ENCODE data around the gene ATP6V0D1. TPM values are rescaled to one million over a fixed set of nuclear protein-coding genes. Genes with fewer than 3 reads are reported as not detected.

Gene ATP6V0D1
- total RNA-seq, 2 donors from 2014 or later: 27.9 to 28.1 TPM

- no peak overlapping the region for H3K4me3 Mint-ChIP-seq
- ATAC-seq (replicated peaks in 1 of 2) (no peak), DNase-seq (no peak)
- H3K4me1 Mint-ChIP-seq (ENCODE audit: low read depth): peaks cover 19% of the 10 kb centered on the region
- no peak overlapping the region for H3K27ac Mint-ChIP-seq
- H3K27me3 Mint-ChIP-seq (ENCODE audit: low read depth): no peaks in the 10 kb centered on the region
- H3K9me3 Mint-ChIP-seq: no peaks in the 10 kb centered on the region
- H3K36me3 Mint-ChIP-seq (ENCODE audit: insufficient read depth in 2 of 2): peaks cover 6 to 11% of the 10 kb centered on the region in 2 donors
Observed at GRCh38 chr16:67486805-67487204, 5.8 kb upstream of the ATP6V0D1 start.

DNA sequence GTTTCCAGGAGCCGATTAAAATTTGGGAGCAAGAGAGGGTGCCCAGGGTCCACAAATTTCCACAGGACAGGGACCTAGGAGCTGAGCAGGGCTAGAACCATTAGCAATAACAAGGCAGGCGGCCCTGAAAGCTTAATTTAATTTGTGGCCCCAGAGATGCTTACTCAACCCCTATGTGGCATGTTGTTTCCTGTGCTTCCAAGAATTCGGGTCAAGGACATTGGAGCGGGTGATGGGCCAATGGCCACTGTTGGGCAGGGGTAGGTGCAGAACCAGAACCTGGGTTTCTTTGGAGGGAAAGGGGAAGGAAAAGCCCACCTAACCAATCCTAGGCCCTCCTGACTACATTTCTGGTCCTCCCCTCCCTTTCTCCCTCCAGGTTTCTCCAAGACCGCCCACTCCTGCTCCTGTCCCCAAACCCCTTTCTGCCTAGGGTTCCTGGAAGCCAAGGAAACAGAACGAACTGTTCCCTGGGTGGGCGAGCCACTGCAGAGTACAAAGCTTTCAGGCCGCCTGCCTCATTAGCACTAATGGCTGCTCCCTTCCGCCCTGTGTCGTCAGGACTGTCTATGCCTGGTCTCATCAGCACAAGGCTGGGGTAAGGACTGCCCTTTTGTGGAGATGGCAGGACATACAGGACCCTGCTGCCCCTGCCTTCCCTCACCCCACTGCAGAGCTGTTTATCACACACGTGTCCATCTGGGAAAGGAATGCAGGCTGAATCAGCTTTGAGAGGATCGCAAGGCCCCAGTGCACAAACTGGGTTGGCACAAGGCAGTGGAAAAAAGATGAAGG is 3.0 kb upstream of the ATP6V0D1 start:
- no peaks in the 10 kb centered on the region for H3K9me3 Mint-ChIP-seq
- H3K36me3 Mint-ChIP-seq (ENCODE audit: insufficient read depth in 2 of 2): peaks cover 6 to 12% of the 10 kb centered on the region in 2 donors
- DNase-seq (no peak), ATAC-seq (replicated peaks in 1 of 2) (no peak)
- peak overlapping the region; percentile 27 to 51 for H3K4me3 Mint-ChIP-seq
- H3K4me1 Mint-ChIP-seq (ENCODE audit: low read depth): peaks cover 26% of the 10 kb centered on the region
- no peaks in the 10 kb centered on the region for H3K27me3 Mint-ChIP-seq (ENCODE audit: low read depth)
- peak overlapping the region; percentile 61 for H3K27ac Mint-ChIP-seq

DNA sequence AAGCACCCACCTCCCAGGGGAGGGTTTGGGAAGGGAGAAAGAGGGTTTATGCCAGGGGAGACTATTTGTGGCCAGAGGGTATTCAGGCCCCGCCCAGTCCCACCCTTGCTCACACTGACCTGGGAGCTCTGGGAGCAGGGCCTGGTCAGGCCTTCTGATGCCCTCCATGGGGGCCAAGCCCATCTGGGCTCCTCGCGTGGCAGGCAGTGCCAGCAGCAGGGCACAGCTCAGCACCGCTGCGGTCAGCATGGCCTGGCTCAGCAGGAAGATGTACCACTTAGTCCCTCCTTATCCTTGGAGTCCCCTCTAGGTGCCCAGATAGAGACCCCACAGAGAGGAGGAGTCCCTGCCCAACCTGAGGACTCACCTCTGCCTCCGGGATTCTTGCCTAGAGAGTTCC is 2.2 kb upstream of the ATP6V0D1 start, which contains the start of gene AGRP:
AGRP (minus strand) TSS at position 398 of the 400 bp plus-strand sequence; CDS start at position 249, 149 bp downstream.
- no peak for DNase-seq
- peaks cover 6 to 12% of the 10 kb centered on the region in 2 donors for H3K36me3 Mint-ChIP-seq (ENCODE audit: insufficient read depth in 2 of 2)
- peak within 1 kb of the TSS; percentile 99 to 100 for H3K4me3 Mint-ChIP-seq
- H3K9me3 Mint-ChIP-seq: no peaks in the 10 kb centered on the region
- peaks cover 24% of the 10 kb centered on the region for H3K4me1 Mint-ChIP-seq (ENCODE audit: low read depth)
- H3K27me3 Mint-ChIP-seq (ENCODE audit: low read depth): no peaks in the 10 kb centered on the region
- ATAC-seq (replicated peaks in 1 of 2): no peak
- H3K27ac Mint-ChIP-seq: peak within 1 kb of the TSS; percentile 95

DNA sequence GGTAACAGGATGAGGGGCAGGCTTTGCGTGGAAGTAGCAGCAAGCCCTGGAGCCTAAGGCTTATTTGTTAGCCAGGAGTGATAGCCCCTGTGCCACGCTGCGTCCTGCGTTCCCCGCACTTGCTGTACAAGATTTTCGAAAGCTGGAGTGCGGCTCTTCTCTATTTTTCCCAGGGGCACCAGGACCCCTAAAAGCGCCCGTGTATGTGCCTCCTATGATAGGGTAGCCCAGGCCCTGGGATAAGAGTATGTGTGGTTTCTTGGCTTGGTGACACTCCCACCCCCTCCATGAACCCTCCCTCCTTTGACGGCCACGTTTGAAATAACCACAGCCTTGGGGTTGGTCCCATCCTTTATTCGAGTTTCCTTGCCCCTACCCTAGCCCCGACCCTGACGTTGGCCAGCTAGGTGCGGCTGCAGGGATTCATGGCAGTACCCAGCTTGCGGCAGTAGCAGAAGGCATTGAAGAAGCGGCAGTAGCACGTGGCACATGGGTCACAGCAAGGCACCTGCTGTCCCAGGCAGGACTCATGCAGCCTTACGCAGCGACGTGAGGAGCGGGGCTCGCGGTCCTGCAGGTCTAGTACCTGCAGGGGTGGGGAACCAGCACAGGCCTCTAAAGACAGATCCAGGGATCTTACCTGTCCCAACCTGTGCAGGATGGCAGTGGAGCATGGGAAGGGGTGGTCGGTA is 1.4 kb upstream of the ATP6V0D1 start:
- H3K4me3 Mint-ChIP-seq: peak overlapping the region; percentile 99 to 100
- H3K9me3 Mint-ChIP-seq: no peaks in the 10 kb centered on the region
- peaks cover 30% of the 10 kb centered on the region for H3K4me1 Mint-ChIP-seq (ENCODE audit: low read depth)
- H3K27ac Mint-ChIP-seq: peak overlapping the region; percentile 95
- ATAC-seq (replicated peaks in 1 of 2): no peak
- H3K36me3 Mint-ChIP-seq (ENCODE audit: insufficient read depth in 2 of 2): peaks cover 6 to 12% of the 10 kb centered on the region in 2 donors
- no peaks in the 10 kb centered on the region for H3K27me3 Mint-ChIP-seq (ENCODE audit: low read depth)
- DNase-seq: no peak

DNA sequence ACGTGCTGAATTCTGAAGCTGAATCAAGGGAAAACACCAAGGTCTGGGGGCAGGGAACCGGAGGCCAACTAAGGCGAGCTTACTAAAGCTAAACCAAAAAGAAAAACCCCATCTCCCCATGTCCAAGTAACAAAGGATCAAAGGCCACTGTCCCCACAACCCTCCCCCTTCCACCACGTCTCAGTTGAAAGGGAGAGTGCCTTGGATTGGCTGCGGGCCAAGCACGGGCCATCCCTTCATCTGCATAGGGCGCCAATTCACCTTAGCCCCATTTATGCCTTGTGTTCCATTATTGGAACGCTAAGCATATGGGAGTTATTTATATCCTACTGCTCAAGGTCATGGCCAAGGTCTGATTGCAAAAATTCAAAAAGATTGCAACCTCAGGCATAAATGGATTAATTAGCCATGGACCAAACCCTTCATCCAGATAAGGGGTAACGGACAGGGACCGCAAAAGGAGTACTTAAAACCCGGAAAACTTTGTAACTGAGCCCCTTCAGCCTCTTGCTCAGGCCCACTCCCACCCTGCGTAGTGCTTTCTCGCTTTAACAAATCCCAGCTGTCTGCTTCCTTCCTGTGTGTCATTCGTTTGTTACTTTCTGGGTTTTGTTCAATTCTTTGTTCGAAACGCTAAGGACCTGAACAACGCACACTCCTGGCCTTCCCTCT is 740 bp upstream of the ATP6V0D1 start:
- H3K9me3 Mint-ChIP-seq: no peaks in the 10 kb centered on the region
- peak overlapping the region; percentile 99 to 100 for H3K4me3 Mint-ChIP-seq
- DNase-seq (peak; percentile 54 to 59), ATAC-seq (replicated peaks in 1 of 2) (peak; percentile 20 to 25)
- H3K27me3 Mint-ChIP-seq (ENCODE audit: low read depth): no peaks in the 10 kb centered on the region
- H3K4me1 Mint-ChIP-seq (ENCODE audit: low read depth): peaks cover 30% of the 10 kb centered on the region
- H3K27ac Mint-ChIP-seq: peak overlapping the region; percentile 95
- H3K36me3 Mint-ChIP-seq (ENCODE audit: insufficient read depth in 2 of 2): peaks cover 6 to 9% of the 10 kb centered on the region in 2 donors

GRCh38 chr16:67477960-67478554 is 2.9 kb downstream of the ATP6V0D1 start:
- H3K27me3 Mint-ChIP-seq (ENCODE audit: low read depth): no peaks in the 10 kb centered on the region
- no peak overlapping the region for H3K27ac Mint-ChIP-seq
- ATAC-seq (replicated peaks in 1 of 2) (no peak), DNase-seq (no peak)
- H3K9me3 Mint-ChIP-seq: no peaks in the 10 kb centered on the region
- peaks cover 46% of the 10 kb centered on the region for H3K4me1 Mint-ChIP-seq (ENCODE audit: low read depth)
- H3K36me3 Mint-ChIP-seq (ENCODE audit: insufficient read depth in 2 of 2): peaks cover 2 to 3% of the 10 kb centered on the region in 2 donors
- H3K4me3 Mint-ChIP-seq: no peak overlapping the region

- no peak overlapping the region for H3K27ac Mint-ChIP-seq
- H3K36me3 Mint-ChIP-seq (ENCODE audit: insufficient read depth in 2 of 2): no peaks in the 10 kb centered on the region
- peaks cover 49% of the 10 kb centered on the region for H3K4me1 Mint-ChIP-seq (ENCODE audit: low read depth)
Observed at GRCh38 chr16:67474551-67475455, 6.2 kb downstream of the ATP6V0D1 start.

DNA sequence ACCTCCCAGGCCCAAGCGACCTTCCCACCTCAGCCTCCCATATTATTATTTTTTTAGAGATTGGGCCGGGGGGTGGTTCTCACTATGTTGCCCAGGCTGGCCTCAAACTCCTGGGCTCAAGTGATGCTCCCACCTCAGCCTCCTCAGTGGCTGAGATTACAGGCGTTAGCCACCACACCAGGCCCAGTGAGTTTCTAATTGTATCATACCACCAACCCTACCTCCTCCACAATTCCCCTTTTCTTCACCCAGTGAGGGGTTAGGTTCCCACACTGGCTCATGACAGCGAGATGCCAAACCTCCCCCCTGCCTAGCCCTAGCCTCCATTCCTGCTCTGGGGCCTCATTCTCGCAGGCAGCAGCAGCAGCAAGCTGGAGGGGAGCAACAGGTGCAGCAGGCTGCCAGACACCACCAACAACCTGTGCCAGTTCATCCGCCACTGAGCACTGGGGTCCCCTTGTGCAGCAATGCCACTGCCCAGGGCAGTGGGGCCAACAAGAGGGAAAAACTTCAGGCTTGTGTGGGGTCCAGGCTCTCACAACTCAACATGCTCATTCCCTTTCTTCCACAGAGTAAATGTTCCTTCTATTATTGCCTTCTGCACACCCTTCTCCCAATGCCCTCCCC is 9.1 kb downstream of the ATP6V0D1 start:
- Mint-ChIP-seq H3K27me3 (ENCODE audit: low read depth) (no peaks in the 10 kb centered on the region), H3K36me3 (ENCODE audit: insufficient read depth in 2 of 2) (no peaks in the 10 kb centered on the region), H3K27ac (no peak overlapping the region), H3K4me1 (ENCODE audit: low read depth) (peaks cover 46% of the 10 kb centered on the region), H3K9me3 (no peaks in the 10 kb centered on the region), H3K4me3 (no peak overlapping the region)
- DNase-seq (no peak), ATAC-seq (replicated peaks in 1 of 2) (no peak)

More at GRCh38 chr16:67474551-67475455, 6.2 kb downstream of the ATP6V0D1 start:
- ATAC-seq (replicated peaks in 1 of 2): no peak
- no peaks in the 10 kb centered on the region for H3K9me3 Mint-ChIP-seq
- no peak for DNase-seq
- no peak overlapping the region for H3K4me3 Mint-ChIP-seq
- H3K27me3 Mint-ChIP-seq (ENCODE audit: low read depth): no peaks in the 10 kb centered on the region

GRCh38 chr16:67470359-67470758 is 10.6 kb downstream of the ATP6V0D1 start:
- no peaks in the 10 kb centered on the region for H3K27me3 Mint-ChIP-seq (ENCODE audit: low read depth)

GRCh38 chr16:67468731-67469130 is 12.2 kb downstream of the ATP6V0D1 start:
- Mint-ChIP-seq H3K27me3 (ENCODE audit: low read depth) (no peaks in the 10 kb centered on the region), H3K4me1 (ENCODE audit: low read depth) (peaks cover 36% of the 10 kb centered on the region), H3K9me3 (no peaks in the 10 kb centered on the region), H3K4me3 (no peak overlapping the region), H3K27ac (no peak overlapping the region), H3K36me3 (ENCODE audit: insufficient read depth in 2 of 2) (no peaks in the 10 kb centered on the region)
- ATAC-seq (replicated peaks in 1 of 2) (no peak), DNase-seq (no peak)

More at GRCh38 chr16:67470359-67470758, 10.6 kb downstream of the ATP6V0D1 start:
- H3K9me3 Mint-ChIP-seq: no peaks in the 10 kb centered on the region
- no peak for DNase-seq
- no peak overlapping the region for H3K4me3 Mint-ChIP-seq
- H3K27ac Mint-ChIP-seq: no peak overlapping the region
- ATAC-seq (replicated peaks in 1 of 2): no peak
- H3K4me1 Mint-ChIP-seq (ENCODE audit: low read depth): peaks cover 41% of the 10 kb centered on the region
- H3K36me3 Mint-ChIP-seq (ENCODE audit: insufficient read depth in 2 of 2): no peaks in the 10 kb centered on the region

- Mint-ChIP-seq H3K4me1 (ENCODE audit: low read depth) (peaks cover 32% of the 10 kb centered on the region), H3K27me3 (ENCODE audit: low read depth) (no peaks in the 10 kb centered on the region), H3K9me3 (no peaks in the 10 kb centered on the region), H3K36me3 (ENCODE audit: insufficient read depth in 2 of 2) (no peaks in the 10 kb centered on the region), H3K4me3 (no peak overlapping the region), H3K27ac (no peak overlapping the region)
- ATAC-seq (replicated peaks in 1 of 2) (no peak), DNase-seq (no peak)
Observed at GRCh38 chr16:67466581-67466980, 14.4 kb downstream of the ATP6V0D1 start.

GRCh38 chr16:67464565-67464964 is 16.4 kb downstream of the ATP6V0D1 start:
- ATAC-seq (replicated peaks in 1 of 2): no peak
- H3K4me3 Mint-ChIP-seq: no peak overlapping the region

More at GRCh38 chr16:67464565-67464964, 16.4 kb downstream of the ATP6V0D1 start:
- DNase-seq: no peak
- no peaks in the 10 kb centered on the region for H3K9me3 Mint-ChIP-seq
- no peaks in the 10 kb centered on the region for H3K36me3 Mint-ChIP-seq (ENCODE audit: insufficient read depth in 2 of 2)
- peaks cover 25% of the 10 kb centered on the region for H3K4me1 Mint-ChIP-seq (ENCODE audit: low read depth)
- H3K27me3 Mint-ChIP-seq (ENCODE audit: low read depth): no peaks in the 10 kb centered on the region
- H3K27ac Mint-ChIP-seq: no peak overlapping the region

Data from activated T-cell treated with anti-CD3 and anti-CD28 coated beads, Interleukin-2, amount 50 U/mL, for 72 hours (primary cell).